ENCODE data around the gene SLC43A3.

DNA sequence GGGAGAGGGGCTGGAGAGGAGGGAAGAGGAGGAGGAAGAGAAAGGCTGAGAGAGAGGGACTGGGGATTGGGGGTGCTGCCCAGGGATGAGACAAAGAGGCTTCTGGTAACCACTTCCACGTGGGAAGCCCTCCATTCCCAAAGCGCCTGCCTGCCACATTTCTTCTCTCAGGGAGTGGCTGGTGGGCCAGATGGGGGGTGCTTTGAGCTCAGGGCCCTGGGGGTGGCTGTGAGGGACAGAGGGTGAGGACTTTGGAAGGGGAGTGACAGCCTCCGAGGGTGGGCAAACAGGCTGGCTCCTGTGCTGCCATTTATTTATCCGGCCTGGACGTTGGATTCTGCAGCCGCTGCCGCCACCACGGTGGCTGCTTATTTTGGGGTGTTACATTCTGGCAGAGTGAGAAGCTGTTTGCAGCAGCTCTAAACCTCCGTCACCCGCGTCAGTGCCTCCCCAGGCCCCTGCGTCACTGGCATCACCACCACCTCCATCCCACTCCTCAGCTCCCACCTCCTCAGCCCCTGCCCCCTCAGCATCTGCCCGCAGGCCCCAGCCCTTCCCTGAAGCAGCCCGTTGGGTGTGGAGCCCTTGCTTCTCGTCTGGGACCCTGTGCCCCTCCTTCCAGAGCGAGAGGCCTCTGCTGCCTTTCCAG is 35.0 kb upstream of the SLC43A3 start:
- no peak for TF ChIP-seq POLR2A (IDR thresholded peaks at IDR 0.05)
- TF ChIP-seq, protein P1, sequence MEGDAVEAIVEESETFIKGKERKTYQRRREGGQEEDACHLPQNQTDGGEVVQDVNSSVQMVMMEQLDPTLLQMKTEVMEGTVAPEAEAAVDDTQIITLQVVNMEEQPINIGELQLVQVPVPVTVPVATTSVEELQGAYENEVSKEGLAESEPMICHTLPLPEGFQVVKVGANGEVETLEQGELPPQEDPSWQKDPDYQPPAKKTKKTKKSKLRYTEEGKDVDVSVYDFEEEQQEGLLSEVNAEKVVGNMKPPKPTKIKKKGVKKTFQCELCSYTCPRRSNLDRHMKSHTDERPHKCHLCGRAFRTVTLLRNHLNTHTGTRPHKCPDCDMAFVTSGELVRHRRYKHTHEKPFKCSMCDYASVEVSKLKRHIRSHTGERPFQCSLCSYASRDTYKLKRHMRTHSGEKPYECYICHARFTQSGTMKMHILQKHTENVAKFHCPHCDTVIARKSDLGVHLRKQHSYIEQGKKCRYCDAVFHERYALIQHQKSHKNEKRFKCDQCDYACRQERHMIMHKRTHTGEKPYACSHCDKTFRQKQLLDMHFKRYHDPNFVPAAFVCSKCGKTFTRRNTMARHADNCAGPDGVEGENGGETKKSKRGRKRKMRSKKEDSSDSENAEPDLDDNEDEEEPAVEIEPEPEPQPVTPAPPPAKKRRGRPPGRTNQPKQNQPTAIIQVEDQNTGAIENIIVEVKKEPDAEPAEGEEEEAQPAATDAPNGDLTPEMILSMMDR (IDR thresholded peaks at IDR 0.05), result no peak

Data from testis (tissue), 2 donors.